A673 (cell line): ENCODE results near the gene CTAGE9. TPM values are rescaled to one million over a fixed set of nuclear protein-coding genes. Genes with fewer than 3 reads are reported as not detected.

ENCODE experiments used
- BruUV-seq: library from RNA; stranded (reverse); fragments of 400-500 nt; replicated peaks from 2 replicates; lab custom pipeline; 2021; lab: Mats Ljungman, UMichigan
- CTCF ChIA-PET: fragments of 300-600 bp; sonication (Branson Sonifier 250); formaldehyde crosslinking; loops from one replicate; lab custom pipeline; 2022; ENCODE audit warnings: antibody characterized with exemption; lab: Charles Lee
- POLR2A ChIA-PET: fragments of 300-600 bp; sonication (Branson Sonifier 250); formaldehyde crosslinking; loops from one replicate; lab custom pipeline; 2022; ENCODE audit warnings: antibody characterized with exemption; ENCODE audit not compliant: low non-redundant PET; lab: Charles Lee
- DNase-seq: peaks from one replicate; pipeline ENCODE4 v3.0.0-alpha.2; 2015; ENCODE audit warnings: low spot score
- H3K27ac ChIP-seq: fragments of 200-600 bp; sonication (generic); 2 replicates; pipeline ENCODE4 v1.5.1; 2016; ENCODE audit warnings: mixed run types, low read depth, mild to moderate bottlenecking, mixed read lengths, antibody characterized with exemption, low read length; ENCODE audit not compliant: poor library complexity, severe bottlenecking
- H3K27me3 ChIP-seq: fragments of 200-600 bp; sonication (generic); replicated peaks from 2 replicates; pipeline ENCODE4 v1.6.1; 2017; ENCODE audit warnings: mixed run types, low read depth, mild to moderate bottlenecking, mixed read lengths, antibody characterized with exemption, low read length; ENCODE audit not compliant: insufficient read depth, poor library complexity
- H3K36me3 ChIP-seq: fragments of 200-600 bp; sonication (generic); 2 replicates; pipeline ENCODE4 v1.6.1; 2016; ENCODE audit warnings: mixed run types, mild to moderate bottlenecking, mixed read lengths, antibody characterized with exemption, low read length; ENCODE audit not compliant: insufficient read depth, poor library complexity, severe bottlenecking
- H3K4me1 ChIP-seq: fragments of 200-600 bp; sonication (generic); 2 replicates; pipeline ENCODE4 v1.6.1; 2017; ENCODE audit warnings: mixed run types, mild to moderate bottlenecking, mixed read lengths, antibody characterized with exemption, low read length; ENCODE audit not compliant: insufficient read depth, poor library complexity, severe bottlenecking
- H3K4me3 ChIP-seq: fragments of 200-600 bp; sonication (generic); 2 replicates; pipeline ENCODE4 v1.5.1; 2016; ENCODE audit warnings: low read depth, mixed run types, mild to moderate bottlenecking, mixed read lengths, low read length; ENCODE audit not compliant: poor library complexity, severe bottlenecking
- H3K9me3 ChIP-seq: fragments of 200-600 bp; sonication (generic); 2 replicates; pipeline ENCODE4 v1.6.1; 2016; ENCODE audit warnings: mixed run types, low read depth, mild to moderate bottlenecking, mixed read lengths, antibody characterized with exemption, low read length; ENCODE audit not compliant: poor library complexity, severe bottlenecking
- CTCF ChIP-seq: fragments of 300-800, 200-600 bp; sonication (generic); conservative IDR thresholded peaks from 2 replicates; pipeline ENCODE4 v1.5.1; 2017; ENCODE audit warnings: low read depth, mild to moderate bottlenecking, antibody characterized with exemption, low read length, moderate library complexity, mixed read lengths
- EZH2 ChIP-seq: fragments of 200-600 bp; sonication (generic); IDR thresholded peaks from 2 replicates; pipeline ENCODE4 v1.6.1; 2017; ENCODE audit warnings: borderline replicate concordance, low read depth, mild to moderate bottlenecking, mixed read lengths, antibody characterized with exemption, low read length; ENCODE audit not compliant: poor library complexity, severe bottlenecking
- intact Hi-C: fragments of 100-400 bp; cut with micrococcal nuclease; formaldehyde crosslinking; loops from one replicate; pipeline ENCODE4 v1.10.0; 2022; ENCODE audit not compliant: unreplicated experiment
- total RNA-seq: library from RNA; stranded (reverse); gene quantifications from 2 replicates; pipeline ENCODE4 v1.2.3, GENCODE V29; 2021

CTAGE9 gene
- total RNA-seq, 1 experiment from 2014 or later = not detected

- BruUV-seq = no TSS peak
- CTCF ChIA-PET = no interaction called here
- H3K36me3 ChIP-seq = no peaks in the 10 kb centered on the region
- no peak for DNase-seq
- intact Hi-C loops = no loop called here
- no peaks in the 10 kb centered on the region for H3K9me3 ChIP-seq
- POLR2A ChIA-PET = no interaction called here
- TF ChIP-seq EZH2 = no peak
- TF ChIP-seq CTCF = no peak
- H3K4me1 ChIP-seq = no peaks in the 10 kb centered on the region
- no peak overlapping the region for H3K27ac ChIP-seq
- H3K27me3 ChIP-seq = no peaks in the 10 kb centered on the region
- no peak overlapping the region for H3K4me3 ChIP-seq
Observed at GRCh38 chr6:131681585-131681984, 29.2 kb downstream of the CTAGE9 start.

GRCh38 chr6:131680868-131681267, 29.9 kb downstream of the CTAGE9 start:
- no peaks in the 10 kb centered on the region for H3K27me3 ChIP-seq
- H3K36me3 ChIP-seq = no peaks in the 10 kb centered on the region
- no peaks in the 10 kb centered on the region for H3K4me1 ChIP-seq
- H3K27ac ChIP-seq = no peak overlapping the region
- intact Hi-C loops = no loop called here
- no peaks in the 10 kb centered on the region for H3K9me3 ChIP-seq
- BruUV-seq = no TSS peak
- H3K4me3 ChIP-seq = no peak overlapping the region
- no peak for DNase-seq
- POLR2A ChIA-PET = no interaction called here
- TF ChIP-seq EZH2 (no peak), CTCF (no peak)
- CTCF ChIA-PET = no interaction called here

- intact Hi-C loops = no loop called here
- H3K4me1 ChIP-seq = no peaks in the 10 kb centered on the region
- H3K27ac ChIP-seq = no peak overlapping the region
- H3K9me3 ChIP-seq = no peaks in the 10 kb centered on the region
- TF ChIP-seq EZH2 (no peak), CTCF (no peak)
- BruUV-seq = no TSS peak
- peak; percentile 27 for DNase-seq
- no peaks in the 10 kb centered on the region for H3K36me3 ChIP-seq
- H3K27me3 ChIP-seq = no peaks in the 10 kb centered on the region
- ChIA-PET CTCF (no interaction called here), POLR2A (no interaction called here)
- H3K4me3 ChIP-seq = no peak overlapping the region
Observed at GRCh38 chr6:131678442-131678841, 32.4 kb downstream of the CTAGE9 start.
